Ecto neural progenitor cell (in vitro differentiated cells): ENCODE data around the gene HMHB1.

Source experiments
- DNase-seq: peaks from one replicate; pipeline ENCODE4 v3.0.0-alpha.2; 2018; ENCODE audit warnings: low spot score

The HMHB1 gene

DNA sequence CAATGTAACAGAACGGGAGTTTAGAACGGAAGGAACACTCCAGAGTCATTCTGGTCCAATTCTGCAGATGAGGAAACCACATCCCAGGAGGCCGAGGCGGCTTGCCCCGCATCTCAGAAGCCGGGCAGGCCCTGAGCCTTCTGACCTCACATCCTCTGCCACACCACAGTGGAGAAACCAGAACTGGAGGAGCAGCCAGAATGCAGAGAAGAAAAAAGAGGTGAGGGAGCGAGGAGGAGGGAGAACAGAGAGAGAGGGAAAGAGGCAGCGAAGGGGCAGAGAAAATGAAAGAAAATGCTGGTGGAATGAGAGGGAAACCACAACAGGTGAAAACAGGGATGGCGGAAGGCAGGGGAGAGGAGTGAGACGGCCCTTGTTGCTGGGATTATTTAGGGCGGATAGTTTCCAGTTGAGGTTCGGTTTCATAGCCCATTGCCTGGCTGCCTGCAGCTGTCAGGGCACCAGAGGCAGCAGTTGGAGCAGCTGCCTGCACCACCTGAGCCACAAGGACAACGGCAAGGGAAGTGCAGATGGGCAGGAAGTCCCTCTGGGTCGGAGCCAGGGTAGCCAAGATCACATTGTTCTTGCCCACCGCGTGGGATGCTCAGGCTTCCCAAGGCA lies at the start of gene HMHB1:
Gene HMHB1 (plus strand): TSS at position 77 of the 621 bp plus-strand sequence.
- no peak for DNase-seq

DNA sequence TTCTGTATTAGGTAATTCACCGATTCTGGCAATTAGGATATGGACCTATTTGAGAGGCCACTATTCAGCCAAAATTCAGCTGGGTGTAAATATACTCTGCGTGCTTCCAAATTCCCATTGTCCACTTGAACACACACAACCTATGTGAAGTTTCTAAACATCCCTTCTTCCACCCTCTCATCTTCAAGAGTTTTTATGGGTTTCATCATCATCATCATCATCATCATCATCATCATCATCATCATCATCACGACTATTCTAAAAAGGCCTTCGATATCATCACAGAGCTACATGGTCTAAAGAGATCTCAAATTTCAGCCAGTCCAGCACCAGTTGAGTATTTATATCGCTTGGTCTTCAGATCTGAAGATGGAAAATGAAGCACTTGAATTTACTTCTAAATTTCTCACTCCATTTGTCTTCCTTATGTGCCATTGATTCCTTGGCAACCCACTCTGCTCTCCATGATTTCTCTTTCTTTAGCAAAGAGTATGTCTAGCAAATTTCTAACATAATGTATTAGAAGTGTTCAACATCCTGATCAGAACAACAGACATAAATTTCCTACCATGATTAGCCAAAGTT lies 49.2 kb upstream of the HMHB1 start:
- DNase-seq: no peak

DNA sequence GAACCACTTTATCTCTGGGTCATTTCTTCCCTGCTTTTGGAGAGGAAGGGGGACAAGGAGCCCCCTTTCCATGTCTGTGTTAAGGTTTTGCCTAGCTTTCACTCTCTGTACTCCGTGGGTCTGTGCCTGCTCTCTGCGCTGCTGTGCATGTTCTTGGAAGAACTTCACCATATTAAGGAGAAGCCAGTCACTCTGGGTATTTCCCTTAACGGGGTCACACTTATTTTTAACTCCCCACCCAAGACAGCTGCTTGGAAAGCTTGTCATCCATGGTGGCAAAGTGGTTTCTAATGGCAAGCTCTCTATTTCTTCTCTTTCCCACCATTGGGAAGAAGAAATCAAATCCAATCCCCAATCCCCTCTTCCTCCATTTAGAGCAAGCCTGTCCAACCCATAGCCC lies 44.8 kb upstream of the HMHB1 start:
- DNase-seq: no peak

DNA sequence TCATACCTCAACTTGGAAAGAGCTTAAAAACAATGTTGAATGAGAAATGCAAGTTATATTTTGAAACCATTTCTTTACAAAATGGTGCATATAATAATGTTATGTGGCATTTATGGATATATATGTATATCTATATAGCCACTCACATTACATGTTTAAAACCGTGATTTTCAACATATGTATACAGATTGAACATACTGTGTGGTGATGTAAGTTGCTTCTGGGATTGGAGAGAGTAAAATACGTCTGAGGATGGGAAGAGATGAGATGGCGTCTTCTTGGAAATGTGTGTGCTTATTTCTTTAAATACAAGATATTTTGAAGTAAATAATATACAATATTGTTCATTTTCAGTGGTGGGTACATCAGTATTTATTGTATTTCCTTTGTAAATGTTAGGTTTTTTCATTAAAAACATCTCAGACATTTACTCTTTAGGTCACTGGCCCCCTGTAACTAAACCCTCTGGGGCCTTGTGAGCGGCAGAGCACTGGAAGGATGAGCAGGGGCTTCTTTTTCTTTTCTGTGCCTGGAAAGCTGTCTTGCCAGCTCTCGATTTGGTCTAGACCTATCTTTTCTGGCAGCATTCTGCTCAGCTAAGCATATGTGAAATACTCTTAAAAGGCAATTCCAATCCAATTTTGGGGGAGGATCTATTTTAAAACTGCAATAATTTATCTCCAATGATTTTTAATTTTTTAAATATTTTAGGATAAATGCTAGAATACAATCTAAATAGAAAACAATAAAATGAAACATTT lies 42.8 kb upstream of the HMHB1 start:
- no peak for DNase-seq

DNA sequence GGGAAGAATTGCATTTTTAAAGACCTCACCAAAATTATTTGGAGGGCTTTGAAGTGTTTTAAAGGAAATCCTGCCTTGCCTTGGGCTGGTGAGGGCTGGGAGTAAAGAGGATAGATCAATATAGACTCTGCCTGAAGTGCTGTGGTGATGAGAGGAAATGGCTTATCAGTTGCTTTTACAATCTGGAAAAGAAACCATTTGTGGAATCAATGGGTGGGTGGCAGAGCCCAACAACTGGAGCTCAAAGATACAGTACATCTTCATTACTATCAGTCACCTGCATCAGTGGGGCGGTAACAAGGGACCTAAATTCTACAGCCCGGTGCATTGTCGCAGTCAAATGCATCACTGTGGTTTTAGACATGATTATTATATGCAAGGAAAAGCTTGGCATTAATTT lies 41.5 kb upstream of the HMHB1 start:
- no peak for DNase-seq

DNA sequence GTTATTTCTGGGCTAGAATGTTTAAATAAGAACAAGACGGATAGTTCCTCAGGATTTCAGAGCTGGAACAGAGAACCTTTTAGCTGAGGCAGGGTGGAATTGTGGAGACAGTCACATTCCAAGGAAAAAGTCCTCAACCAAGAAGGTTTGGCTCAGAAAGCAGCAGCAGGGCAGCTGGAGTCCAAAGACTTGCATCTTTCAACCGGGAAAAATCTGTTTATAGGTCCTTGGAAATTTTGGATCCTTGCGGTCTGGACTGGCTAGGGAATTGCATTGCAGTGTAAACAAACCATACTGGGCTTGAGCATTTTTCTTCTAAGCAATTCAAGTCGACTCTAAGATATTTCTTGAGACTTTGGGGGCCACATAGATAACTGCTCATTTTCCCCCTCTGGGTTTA lies 40.8 kb upstream of the HMHB1 start:
- DNase-seq: no peak

DNA sequence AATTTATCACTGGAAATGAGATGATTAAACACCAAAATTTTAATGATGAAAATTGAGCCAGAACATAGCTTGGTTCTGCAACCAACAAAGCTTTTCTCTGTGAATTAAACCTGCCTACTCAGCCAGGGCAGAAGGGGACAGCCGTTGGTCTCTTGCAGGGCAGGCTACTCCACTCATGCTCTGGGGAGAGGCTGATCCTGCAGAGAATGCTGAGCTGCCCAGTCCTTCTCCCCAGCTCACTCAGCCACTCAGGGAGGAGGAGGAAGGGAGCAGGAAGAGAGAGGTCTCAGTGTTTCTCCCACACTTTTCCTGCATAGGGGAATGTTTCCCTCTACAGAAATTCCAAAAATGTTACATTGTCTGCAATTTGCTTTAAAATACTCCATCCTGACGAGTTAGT lies 40.4 kb upstream of the HMHB1 start:
- no peak for DNase-seq

DNA sequence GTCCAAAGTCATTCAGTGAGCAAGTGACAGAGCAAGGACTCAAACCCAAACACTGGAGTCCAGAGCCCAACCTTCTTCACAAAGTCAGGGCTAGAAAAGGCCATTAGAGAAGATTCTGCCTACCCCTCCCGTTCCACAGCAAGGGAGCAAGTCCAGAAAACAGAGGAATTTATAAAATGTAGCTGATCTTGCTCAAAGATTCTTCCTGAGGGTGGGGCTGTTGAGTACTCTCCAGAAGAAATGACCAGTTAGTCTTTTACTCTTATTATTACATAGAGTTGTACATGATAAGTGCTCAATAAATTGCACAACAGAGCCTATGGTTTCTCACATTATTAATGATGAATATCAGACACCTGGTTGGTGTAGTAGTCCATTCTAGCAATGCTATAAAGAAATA lies 39.3 kb upstream of the HMHB1 start:
- no peak for DNase-seq

DNA sequence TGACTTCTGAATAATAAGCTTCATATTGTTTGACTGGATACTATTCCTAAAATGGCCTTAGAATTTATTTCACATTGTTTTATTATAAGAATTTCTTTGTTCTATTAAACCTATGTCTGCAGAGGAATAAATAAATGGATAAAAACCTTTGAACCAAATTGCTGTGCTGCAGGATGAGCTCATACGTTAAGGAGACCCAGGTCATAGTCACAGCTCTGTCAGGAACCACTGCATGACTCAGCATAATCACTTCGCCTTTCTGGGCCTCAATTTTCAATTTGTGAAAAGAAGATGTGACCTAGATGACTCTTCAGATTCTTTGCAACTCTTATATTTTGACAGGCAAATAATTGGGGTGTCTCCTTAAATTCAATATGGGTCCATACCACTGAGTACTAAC lies 36.7 kb upstream of the HMHB1 start:
- no peak for DNase-seq

DNA sequence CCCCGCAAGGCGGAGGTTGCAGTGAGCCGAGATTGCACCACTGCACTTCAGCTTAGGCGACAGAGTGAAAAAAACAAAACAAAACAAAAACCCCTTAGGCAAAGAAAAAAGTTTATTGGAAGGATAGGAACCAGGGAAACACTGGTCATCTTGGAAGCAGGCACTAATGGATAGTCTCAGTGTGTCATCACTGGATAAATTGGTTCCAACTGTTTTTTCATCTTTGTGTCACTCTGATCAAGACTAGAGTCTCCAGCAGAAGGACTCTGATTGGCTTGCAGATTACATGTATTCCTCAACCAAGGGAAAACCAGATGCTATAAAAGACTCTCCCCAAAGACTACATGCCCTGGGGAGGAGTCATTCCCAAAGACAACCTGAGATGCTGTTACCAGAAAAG lies 35.0 kb upstream of the HMHB1 start:
- no peak for DNase-seq

DNA sequence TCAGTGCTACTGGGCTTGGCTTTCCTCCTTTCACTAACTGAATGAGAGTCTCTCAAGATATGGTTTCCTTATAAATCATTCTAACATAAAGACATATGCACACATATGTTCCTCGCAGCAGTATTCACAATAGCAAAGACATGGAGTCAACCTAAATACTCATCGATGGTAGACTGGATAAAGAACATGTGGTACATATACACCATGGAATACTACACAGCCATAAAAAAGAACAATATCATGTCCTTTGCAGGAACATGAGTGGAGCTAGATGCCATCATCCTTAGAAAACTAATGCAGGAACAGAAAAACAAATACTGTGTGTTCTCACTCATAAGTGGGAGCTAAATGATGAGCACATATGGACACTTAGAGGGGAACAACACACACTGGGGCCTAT lies 32.5 kb upstream of the HMHB1 start:
- DNase-seq: no peak

DNA sequence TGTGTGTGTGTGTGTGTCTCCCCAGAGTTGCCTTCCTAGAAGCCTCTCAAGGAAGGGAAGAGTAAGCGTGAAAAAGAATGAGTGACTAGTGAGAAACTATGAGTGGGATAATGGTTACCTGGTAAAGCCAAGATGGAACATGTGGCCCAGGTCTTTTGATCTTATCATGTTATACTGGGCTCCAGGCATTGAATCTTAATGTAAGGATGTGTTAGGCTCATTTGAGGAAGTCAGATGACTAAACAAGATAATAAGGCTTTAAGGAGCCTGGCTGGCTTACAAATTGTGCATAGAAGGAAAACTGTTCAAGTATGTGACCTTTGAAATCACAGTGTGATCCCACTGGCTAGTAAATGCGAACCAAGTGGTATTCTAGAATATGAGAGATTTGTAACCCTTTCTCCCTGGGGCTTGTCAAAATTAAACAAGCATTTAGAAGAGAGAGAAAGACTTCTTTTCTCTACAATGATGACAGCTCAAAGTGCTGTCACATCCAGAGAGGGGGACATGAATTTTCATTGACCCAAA lies 29.9 kb upstream of the HMHB1 start:
- no peak for DNase-seq

DNA sequence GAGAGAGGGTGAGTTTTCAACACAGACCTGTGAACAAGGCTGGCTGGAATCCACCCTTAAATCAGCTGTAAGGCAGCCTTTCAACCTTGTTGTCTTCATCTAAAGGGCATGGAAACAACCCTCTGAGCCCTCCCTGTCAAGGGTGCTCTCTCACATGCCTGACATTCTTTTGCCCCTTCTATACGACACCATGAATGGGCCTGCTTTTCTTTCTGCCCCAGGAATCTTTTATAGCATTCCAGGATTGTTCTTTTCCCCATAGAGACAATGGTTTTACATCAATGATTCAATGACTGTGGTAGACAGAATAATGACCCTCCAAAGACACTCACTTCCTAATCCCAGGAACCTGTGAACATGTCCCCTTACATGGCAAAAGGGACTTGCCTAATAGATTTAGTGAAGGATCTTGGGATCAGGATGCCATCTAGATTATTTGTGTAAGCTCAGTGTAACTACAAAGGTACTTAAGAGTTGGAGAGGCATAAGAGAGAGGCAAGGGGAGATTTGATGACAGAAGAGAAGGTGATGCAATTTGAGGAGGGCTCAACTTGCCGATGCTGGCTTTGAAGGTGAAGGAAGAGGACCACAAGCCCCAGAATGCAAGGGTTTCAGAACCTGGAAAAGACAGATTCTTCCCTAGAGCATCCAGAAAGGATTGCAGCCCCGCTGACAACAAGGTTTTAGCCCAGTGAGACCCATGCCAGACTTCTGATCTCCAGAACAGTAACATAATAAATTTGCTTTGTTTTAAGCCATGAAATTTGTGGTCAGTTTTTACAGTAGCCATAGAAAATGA lies 29.2 kb upstream of the HMHB1 start:
- DNase-seq: no peak

DNA sequence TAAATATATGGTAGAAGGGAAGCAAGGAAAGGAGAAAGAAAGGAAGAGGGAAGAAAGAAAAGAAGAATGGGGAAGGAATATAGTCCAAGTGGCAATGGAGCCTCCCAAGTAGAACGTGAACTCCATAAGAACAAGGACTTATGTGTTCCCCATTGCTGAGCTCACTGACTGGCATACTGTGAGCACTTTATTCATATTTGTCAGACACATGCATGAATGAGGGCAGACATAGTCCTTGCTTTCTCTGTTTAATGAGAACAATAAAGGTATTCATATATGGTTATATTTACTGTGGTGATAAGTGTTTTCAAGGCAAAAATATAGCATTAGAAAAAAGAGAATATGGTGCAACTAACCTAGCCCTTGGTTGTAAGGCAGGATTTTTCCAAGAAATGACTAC lies 23.6 kb upstream of the HMHB1 start:
- DNase-seq: no peak

DNA sequence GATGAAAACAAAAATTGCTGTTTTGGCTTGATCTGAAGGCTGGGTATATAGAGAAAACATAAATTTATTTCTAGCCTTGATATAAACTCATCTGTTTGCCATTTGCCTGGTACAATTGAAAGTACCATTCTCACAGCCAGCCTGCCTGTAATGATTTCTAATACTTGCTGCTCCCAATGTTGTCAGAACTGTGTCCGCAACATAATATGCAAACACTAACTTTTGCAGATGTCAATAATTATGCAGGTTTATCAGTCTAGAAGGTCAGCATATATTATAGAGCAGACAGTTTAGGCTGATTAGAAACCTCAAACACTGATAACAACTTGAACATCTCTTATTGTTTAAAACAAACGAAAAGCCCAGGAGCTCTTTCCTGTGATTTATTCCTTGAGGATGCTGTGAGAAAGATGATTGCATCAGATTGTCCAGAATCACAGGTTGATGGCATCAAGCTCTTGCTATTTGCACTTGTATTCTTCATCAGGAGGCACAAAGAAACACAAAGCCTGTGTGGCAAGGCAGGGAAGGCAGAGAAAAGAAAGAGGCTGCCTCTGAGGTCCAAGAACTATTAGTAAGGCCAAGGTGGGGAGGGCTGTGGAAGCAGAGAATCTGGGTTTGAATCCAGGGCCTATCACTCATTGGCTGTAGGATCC lies 21.4 kb upstream of the HMHB1 start:
- DNase-seq: no peak

DNA sequence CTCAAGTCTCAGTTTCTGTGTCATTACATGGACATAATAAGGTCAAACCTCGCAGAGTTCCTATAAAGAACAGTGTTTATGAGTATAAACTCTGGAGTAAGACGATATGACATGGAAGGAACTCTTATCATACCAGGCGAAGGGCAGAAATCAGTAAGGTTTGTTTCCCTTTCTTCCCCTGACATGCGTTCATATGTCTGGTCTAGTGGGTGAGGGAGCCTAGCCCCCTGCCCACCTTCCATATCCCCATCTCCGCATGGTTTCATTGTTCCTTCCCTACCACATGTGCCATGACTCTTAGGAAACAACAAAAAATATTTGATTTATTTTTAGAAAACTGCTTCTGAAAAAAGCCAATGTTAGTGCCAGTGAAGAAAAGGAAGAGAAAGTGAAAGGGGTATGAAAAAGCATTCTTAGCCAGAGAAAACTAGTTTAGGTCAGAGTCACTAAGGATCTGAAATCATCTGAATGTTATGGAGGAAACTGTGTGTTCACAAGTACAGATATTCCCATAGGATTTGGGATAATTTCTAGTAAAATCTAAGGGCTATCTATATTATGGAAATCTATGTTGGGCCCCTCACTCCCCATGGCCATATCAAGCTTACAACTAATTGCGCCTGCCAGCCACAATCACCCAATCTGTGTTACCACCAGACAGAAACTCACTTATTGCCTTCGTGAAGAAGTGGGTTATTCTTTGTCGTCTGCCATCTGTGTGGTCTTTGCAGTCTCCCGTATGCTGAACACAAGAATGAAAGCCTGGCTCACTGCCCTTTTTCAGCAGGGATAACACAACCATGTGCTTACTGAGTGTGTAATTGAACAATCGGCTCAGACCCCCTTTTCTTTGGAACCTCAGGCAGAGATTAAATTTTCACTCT lies 19.9 kb upstream of the HMHB1 start:
- no peak for DNase-seq

DNA sequence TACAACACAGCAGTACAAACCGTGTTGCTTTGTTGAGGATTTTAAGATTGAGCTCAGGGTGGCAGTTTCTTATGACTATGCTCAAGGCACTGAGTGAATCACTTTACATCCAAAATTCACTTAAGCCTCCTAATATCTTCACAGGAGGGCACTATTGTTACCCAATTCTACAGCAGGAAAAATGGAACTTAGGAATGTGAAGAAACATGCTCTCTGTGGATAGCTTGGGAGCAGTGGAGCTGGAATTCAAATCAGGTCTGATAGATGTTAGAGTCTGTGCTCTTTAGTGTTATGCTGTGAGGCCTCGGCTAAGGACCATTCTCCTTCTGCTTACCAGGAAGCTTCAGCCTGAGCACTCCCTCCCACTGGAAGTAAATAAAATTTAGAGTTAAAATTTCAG lies 18.7 kb upstream of the HMHB1 start:
- DNase-seq: no peak

DNA sequence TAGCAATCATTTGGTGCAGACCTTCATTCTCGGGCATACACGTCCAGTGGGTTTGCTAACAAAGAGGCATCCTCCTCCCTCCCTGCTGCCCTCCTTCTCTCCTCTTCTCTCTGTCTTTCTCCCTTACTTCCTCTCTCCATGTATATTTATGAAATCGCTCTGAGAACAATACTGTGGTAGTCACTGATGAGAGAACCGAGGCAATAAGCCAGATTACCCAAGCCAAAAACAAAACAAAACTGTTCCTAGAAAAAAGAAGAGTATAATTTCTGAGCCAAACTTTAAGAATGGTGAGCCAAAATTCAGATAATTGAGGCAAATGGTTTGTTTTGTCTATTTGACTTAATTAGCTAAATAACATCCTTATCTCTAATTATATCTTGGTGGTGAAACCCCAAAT lies 15.8 kb upstream of the HMHB1 start:
- DNase-seq: no peak

DNA sequence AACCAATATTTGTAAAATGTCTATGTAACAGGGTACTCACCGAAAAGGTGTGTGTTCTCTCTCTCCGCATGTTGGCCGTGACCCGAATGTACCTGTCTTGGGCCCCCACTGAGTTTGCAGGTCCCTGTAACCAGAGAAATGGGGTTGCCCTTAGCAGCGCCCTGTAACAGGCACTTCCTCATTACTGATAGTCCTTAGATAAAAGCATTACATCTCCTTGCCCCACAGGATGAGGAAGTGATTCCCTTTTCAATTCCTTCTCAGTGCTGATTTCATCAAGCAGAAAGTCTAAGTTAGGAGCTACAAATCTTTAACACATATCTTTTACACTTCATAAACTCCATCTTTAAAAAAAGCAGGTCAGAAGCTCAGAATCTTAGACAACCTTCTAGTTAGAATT lies 15.2 kb upstream of the HMHB1 start:
- DNase-seq: no peak

DNA sequence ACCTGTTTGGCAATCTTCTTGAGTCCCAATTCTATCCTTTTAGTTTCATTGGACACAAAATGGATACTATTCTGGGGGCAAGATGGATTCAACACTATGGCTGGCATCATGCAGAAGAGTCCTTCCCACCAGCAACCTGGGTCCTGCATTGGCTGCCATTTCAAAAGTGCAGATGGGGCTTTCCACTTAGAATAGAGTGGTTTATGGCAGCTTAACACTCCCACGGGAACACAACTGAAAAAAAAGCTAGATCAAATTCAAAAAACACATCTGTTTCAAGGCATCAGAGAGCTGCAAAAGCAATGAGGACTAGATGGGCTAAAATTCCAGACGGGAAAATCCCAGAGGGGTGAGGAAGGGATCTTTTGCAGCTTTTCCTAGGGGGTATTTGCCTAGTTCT lies 11.2 kb upstream of the HMHB1 start:
- DNase-seq: no peak
